ENCODE measurements around the gene COG4.

- TF ChIP-seq, protein P1, sequence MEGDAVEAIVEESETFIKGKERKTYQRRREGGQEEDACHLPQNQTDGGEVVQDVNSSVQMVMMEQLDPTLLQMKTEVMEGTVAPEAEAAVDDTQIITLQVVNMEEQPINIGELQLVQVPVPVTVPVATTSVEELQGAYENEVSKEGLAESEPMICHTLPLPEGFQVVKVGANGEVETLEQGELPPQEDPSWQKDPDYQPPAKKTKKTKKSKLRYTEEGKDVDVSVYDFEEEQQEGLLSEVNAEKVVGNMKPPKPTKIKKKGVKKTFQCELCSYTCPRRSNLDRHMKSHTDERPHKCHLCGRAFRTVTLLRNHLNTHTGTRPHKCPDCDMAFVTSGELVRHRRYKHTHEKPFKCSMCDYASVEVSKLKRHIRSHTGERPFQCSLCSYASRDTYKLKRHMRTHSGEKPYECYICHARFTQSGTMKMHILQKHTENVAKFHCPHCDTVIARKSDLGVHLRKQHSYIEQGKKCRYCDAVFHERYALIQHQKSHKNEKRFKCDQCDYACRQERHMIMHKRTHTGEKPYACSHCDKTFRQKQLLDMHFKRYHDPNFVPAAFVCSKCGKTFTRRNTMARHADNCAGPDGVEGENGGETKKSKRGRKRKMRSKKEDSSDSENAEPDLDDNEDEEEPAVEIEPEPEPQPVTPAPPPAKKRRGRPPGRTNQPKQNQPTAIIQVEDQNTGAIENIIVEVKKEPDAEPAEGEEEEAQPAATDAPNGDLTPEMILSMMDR (conservative IDR thresholded peaks at IDR 0.05), result no peak
- no peak for TF ChIP-seq ZFX (IDR thresholded peaks at IDR 0.05)
These were observed 29.3 kb upstream of the COG4 start for GRCh38 chr16:70552675-70553074.

All from C4-2B (cell line).